Amniotic stem cell (primary cell): ENCODE measurements around the gene NMNAT3.
"Not testable (repeated sequence)": the region's sequence is repeated elsewhere in the genome, so short reads cannot be mapped to it uniquely, and the experiment has no call there.

ENCODE experiments used
- DNase-seq: peaks from one replicate; lab custom pipeline; 2025; lab: John Stamatoyannopoulos, UW

NMNAT3 gene

DNA sequence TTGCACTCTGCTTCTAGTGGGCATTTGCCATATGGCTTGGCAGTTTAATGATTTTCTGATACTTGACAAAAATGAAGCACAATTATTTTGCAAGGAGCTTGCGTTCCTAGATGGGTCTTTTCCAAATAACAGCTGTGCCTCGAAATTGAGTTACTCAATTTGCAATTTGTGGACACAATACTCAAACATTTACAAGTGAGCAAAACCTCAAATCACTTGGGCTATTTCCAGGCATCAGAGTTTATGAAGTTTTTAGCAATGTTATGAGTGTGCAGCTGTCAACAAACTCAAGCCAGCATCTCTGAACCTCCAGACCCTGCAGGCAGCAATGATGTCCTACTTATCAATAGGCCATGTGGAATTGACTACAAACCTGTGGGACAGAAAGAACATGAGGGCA lies 41.3 kb downstream of the NMNAT3 start:
- no peak for DNase-seq

DNA sequence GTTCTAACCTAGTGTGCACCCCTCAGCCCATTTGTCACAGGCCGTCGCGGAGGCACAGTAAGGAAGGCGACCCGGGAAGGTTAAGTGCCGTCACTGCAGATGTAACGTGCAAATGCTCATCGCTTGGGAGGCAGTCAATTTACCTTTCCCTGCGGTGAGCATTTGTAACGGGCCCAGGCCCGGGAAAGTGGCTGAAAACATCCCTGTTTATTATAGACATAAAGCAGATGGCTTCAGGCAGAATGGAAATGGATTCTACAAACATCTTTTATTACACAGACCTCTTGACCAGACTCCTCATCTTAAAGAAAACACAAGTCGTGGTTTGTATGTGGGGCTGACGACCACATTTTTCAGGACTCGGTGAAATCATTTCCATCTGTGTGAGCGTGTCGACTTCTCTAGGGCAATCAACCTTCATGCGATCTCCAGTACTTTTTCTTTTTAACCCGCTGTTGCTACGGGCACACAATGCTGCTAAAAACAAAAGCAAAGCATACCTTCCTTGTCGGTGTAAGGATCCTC lies 43.6 kb downstream of the NMNAT3 start:
- DNase-seq, result no peak

DNA sequence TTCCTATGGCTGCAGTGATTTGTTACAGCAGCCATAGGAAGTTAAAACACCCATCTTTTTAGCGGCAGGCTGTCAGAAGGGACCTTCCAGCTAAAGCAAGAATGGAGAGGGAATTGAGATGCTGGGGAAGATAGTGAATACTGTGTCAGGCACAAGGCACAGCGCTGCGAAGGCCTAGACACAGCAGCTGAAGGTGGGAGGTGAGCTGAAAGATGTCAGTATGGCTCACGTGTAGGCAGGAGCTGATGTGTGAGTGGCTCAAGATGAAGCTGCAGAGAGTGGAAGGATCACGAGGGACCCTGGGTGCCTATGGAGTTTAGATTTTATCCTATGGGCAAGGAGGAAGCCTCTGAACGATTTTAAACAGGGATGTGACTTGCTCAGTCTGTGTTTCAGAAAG lies 44.3 kb downstream of the NMNAT3 start:
- no peak for DNase-seq

DNA sequence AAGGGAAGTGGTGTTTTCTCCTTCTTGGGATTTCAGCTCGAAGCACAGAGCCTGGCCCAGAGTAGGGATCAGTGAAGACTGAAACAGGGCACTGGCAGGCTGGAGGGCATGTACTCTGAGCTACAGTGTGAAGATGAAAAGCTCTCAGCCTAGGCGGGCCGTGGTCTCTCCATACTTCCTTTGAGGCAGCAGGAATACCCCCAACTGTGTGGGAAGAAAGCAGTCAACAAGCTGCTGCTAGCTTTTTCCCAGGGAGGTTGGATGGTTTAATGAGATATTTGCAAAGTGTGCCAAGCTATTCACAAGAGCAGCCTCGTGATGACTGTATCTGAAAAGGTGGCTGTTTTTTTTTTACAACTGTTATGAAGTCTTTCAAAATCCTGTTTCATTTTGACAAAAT lies 47.2 kb downstream of the NMNAT3 start:
- DNase-seq, result no peak

DNA sequence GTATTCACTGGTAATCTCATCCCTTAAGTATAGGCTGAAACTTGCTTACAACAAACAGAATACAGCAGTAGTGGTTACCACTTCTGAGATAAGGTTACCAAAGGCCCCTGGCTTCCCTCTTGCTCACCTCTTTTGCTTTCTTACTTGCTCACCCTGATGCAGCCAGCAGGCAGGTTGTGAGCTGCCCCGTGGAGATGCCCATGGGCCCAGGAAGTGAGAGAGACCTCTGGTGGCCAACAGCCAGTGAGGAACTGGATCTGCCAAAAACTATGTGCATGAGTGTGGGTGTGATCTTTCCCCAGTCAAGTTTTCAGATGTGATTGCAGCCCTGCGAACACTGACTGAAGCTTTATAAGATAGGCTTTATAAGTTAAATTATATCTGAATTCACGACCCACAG lies 48.7 kb downstream of the NMNAT3 start:
- DNase-seq, result no peak

DNA sequence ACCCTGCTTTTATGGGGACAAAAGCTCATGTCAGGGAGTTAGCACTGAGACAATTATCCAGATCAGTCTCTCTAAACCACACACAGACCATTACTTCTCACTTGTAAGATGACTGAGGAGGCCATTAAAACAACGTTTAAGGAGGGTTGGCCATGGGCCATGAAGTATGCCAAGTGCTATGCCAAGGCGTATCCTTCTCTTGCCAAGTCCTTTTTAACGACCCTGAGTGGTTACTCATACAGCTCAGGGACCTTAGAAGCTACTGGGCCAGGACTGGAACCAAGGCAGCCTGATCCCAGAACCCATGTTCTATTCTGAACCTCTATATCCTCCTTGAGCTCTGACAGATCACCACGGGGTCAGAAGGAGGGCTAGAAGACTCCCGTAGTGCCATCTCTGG lies 50.0 kb downstream of the NMNAT3 start:
- DNase-seq, result no peak

DNA sequence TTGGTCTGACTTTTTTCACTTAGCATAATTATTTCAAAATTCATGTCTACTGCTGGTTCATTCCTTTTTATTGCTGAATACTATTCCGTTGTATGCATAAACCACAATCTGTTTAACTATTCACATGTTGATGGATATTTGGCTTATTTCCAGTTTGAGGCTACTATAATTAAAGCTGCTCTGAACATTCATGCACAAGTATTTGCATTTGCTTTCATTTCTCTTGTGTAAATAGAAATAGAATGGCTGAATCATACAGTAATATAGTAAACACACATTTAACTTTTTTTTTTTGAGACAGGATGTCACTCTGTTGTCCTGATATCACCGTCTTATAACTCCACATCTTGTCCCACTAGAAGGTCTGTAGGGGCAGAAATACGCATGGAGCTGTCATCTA lies 57.3 kb downstream of the NMNAT3 start:
- DNase-seq, result no peak

DNA sequence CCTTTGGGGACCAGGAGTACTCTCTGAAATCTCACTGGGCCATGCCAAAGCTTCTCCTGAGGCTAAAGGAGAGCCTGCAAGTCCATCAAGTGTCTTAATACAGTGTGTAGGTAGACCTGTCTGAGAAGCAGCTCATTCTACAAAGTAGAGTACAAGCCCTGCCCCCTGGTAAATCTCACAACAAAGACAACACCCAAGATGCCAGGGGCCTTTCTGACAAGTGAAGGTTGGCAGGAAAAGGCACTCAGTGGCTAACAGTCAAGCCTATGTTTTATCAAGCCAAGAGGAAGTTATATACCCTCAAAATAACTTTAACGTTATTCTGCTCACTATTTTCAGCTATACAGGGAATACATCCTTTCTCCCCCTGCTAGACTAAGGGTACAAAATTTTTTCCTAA lies 58.3 kb downstream of the NMNAT3 start:
- no peak for DNase-seq

DNA sequence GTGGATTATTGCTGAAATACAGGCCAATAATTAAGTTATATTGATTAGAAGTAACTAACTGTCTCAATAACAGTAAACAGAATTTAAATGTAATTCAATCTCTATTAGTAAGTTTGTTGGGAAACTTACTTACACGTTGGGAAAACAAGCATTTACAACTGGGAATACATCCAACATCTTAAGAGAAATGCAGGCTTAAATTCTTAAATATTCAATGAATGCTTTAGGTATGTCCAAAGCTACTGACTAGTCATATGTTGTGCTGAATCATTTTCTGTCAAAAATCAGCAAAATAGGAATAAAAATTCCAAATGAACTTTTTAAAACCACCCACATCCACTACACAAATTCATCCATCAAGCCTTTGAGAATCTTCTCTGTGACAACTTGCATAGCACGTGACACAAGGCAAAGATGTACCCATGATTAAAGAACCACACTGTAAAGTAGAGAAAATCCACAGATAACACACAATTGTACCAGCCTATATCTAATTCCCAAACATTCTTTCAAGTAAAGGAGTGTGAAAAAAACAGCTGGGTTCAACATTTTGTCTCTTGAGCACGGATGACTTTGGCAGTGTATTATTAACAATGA lies 60.0 kb downstream of the NMNAT3 start:
- DNase-seq, result no peak

DNA sequence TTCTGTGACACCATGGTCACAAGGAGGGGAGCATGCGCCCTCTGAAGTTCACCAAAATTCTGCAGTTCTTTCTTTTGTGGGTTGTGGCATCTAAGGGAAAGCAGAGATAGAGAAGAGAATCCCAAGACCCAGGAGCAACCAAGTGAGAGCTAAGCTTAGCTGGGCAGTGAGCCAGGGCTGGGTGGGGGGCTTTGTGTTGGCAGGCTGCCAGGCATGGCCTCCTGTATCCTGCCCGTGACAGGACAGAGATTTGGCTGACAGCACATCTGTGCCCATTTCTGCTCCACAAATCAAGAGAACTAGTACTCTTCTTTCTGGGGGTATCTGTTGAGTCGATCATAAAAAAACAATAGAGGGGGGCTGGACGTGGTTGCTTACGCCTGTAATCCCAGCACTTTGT lies 66.2 kb downstream of the NMNAT3 start:
- DNase-seq, result no peak

DNA sequence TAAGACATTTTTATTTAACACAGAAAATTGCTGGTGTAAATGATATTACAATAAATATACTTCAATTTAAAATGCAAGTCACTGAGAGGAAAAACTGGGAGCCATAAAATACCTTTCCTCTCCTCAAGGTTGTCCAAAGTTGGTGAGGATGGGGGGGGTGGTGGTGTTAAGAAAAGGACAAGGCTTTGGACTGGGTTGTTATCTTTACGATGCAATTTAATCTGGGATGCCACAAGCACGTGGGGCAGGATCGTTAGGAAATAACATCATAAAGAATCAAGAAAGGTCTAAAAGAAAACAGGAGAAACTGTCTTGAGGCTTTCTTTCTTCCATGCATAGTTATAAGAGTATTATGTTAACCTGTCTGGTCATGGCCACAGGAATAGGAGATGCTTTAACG lies 66.9 kb downstream of the NMNAT3 start:
- DNase-seq, result no peak

DNA sequence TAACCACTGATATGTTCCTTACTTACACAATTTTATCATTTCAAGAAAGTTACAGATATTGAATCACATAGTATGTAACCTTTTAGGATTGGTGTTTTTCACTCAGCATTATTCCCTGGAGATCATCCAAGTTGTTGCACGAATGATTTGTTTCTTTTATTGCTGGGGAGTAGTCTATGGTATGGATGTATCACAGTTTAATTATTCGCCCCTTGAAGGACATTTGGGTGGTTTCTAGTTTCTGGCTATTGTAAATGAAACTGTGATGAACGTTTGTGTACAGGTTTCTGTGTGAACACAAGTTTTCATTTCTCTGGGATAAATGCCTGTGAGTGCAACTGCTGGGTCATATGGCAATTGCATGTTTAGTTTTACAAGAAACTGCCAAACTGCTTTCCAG lies 68.8 kb downstream of the NMNAT3 start:
- DNase-seq, result no peak

DNA sequence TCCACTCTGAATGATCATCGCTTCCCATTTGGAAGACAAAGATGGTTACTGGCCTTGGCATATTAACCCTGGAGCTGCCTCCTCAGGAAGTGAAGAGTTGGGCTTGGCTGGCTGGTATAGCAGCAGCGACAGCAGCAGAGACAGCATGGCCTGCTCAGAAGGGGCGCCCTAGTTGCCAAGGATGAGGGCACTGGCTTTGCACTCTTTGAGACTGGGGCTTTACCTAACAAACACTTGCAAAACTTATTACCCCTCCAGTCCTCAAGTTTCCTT lies 69.7 kb downstream of the NMNAT3 start:
- DNase-seq, result no peak

DNA sequence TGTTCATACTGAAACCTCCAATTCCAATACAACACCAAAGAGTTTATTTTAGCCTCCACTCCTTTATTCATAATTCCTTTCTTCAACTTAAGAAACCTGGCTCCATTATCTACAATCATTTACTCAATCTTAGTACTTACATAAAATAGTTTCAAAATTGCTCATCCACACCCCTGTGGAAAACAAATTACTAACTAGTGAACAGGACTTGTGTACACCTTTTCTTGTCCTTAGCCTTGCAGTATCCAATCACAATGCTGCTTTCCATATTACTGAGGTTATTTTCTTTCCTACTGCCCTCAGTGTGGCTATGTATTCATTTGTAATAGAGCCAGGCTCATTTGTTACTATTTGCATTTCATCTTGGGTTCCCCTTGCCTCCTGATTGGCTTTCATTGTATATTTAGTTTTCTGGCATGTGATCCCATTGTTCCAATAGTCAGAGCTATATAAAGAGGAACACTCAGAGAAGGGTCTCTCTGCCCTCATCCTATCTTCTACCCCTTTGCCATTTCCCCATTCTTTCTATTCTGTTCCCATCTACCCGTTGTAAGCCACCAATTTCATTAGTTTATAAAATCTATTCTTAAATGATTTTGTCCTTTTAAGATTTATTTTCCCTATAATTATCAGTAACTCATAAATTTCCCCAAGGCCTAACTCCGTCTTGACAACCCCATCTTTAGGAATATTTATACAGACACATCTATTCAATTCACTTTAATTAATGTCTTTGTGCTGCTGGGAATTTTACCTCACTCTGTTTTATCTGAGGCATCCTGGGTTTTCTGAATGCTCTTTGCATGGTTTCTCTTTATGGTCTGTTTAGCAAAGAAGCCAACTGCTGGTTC lies 70.3 kb downstream of the NMNAT3 start:
- DNase-seq, result no peak

DNA sequence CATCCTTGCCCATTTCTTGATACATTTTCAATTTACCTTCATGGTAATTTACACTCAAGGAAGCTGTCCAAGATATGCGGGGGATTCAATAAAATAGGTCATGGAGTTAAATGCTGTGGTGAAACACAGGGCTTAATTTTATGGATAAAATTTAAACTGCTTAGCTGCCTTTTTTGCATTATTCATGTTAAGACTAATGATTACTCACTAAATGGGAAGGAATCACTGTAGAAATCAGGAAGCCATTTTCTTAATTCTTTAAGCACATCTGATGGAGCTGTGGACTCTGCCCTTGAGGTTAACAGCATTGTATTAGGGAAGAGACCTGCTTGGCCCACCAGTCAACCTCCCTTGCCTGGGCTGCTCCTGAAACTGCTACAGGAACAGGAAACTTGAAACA lies 75.8 kb downstream of the NMNAT3 start:
- DNase-seq, result no peak

DNA sequence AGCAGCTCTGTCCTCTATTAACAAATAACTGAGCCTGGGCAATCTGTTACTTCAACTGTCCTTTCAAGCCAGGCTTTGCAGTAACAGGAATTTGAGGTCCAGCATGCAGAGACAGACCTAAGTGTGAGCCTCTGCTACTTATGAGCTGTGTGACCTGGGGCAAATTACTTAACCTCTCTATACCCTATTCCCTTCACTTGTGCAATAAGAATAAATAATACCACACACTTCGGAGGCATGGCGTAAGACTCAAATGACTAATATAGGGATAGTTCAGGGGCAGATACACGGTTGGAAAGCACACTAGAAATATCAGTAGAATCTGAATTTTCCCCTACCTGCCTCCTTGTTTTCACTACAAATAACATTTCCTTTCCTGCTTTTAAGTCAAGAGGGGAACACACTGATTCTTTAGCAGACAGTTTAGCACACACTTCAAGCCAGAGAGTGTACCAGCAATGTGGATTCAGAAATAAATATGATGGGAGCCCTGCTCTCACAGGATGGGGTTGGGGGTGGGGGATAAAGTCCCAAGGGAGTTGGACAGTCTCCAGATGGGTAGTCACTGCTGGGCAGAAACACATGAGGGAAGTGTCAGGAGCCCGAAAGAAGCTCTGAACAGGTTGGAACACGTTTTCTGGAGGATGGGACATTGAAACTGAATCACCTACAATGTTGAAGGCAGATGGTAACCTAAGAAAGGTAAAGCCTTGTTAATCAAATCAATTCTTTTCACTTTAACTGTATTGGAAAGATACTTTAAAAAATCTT lies 76.4 kb downstream of the NMNAT3 start:
- no peak for DNase-seq

DNA sequence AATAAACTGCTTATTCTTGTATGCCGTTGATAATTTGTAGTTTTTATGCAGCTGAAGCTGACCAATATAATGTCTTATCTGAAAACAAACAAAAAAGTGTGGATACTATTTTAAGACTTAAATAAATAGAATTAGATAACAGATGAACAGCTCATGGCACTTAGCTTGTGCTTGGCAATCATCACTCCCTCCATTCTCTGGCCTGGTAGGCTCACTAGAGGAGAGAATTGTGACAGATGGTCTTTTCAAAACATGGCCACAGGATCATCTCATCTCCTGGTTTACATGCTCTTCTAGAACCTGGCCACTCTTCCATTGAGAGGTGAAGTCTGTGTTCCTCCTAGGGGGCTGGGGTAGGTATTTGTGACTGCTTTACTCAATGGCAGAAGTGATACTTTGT lies 79.8 kb downstream of the NMNAT3 start:
- DNase-seq, result no peak

DNA sequence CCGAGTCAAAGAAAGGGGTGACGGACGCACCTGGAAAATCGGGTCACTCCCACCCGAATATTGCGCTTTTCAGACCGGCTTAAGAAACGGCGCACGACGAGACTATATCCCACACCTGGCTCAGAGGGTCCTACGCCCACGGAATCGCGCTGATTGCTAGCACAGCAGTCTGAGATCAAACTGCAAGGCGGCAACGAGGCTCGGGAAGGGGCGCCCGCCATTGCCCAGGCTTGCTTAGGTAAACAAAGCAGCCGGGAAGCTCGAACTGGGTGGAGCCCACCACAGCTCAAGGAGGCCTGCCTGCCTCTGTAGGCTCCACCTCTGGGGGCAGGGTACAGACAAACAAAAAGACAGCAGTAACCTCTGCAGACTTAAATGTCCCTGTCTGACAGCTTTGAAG lies 86.6 kb downstream of the NMNAT3 start:
- not testable (repeated sequence) for DNase-seq

DNA sequence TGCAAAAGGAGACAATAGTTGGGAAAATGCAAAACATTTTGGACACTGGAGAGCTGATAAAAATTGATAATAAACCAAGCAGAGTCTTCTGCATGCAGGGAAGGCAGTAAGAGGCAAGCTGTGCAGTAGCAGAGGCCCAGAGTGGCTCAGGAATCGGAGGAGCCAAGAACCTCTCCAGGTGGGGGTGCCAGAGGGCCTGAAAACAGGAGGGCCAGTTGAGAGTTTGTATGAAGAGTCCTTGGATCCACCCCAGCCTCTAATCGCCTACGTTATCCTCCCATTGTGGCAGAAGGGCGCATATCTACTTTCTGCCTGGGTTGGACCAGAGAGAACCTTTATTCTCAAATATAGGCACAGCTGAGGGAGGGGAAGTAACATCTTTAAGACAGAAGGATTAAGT lies 89.3 kb downstream of the NMNAT3 start:
- no peak for DNase-seq

DNA sequence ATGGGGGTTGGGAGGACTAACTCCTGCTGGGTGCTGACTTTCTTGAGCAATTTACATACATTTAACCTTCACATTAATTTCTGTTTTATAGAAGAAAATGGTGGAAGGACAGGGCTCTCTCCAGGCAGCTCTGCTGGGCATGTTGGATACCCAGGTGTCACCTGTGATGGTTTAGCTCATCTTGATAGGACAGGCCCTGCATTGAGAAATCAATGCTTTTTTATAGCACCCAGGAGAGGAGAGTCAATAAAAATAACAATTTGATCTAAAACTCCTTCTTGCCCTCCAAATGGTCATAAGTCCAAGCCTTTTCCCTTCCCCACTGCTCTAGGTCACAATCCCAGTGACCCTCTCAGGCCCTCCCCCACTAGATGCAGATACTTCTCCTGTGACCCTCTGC lies 90.0 kb downstream of the NMNAT3 start:
- DNase-seq, result no peak

DNA sequence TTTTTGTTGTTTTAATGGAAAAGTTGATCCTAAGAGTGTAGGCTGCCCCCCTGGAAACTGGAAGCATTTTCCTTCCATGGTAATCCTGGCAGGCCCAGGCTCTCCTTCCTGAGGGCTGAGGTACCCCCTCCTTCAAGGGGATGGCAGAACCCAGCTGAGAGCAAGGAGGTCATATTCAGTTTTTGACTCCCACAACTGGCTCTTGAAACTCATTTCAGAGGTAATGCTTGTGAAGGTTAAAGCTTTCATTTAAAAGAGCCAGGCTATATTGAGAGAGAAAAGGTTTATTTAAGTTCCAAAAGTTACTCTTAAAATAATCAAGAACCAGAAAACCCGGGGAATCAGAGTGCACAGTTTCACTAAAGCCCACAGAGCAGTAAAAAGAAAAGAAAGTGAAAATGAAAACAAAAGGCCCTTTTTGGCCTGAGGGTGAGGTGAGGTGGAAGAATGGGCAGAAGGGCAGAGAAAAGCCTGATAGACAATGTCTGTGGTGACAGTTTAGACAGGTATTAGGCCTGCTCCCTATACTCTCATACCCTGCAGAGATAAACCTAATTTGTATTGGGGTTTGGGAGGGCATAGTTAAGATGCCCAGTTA lies 91.3 kb downstream of the NMNAT3 start:
- DNase-seq, result no peak

DNA sequence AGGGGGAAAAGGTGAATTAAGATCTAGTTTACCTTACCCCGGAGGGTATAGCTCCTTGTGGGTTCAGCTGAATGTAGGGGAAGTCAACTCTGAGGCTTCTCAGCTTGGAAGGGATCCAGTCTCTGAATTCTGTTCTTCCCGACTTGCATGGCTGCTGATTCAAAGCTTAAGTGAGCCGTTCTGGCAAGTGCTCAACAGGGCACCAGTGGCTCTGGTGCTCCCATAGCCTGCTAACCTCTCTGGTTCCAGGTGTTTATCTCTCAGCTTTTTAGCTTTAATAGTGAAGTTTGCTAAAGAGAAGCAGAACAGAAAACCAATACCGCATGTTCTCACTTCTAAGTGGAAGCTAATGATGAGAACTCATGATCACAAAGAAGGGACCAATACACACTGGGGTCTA lies 92.0 kb downstream of the NMNAT3 start:
- DNase-seq, result no peak

DNA sequence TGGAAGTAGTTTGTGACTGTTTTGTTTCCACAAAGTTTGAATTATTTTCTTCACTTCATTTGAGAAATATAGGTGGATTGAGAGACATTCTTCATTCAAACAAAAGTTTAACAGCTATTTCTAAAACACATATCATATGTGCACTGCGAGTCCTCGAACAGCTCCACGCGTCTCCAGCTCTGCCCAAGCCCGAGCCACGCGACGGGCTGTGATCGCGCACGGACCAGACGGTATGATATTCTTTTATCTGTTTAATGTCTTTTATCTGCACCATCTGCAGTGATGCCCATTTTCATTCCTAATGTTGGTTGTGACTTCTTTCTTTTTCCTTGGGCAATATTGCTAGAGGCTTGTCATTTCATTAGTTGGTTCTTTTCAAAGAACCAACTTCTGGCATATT lies 94.1 kb downstream of the NMNAT3 start:
- not testable (repeated sequence) for DNase-seq
